ENCODE data around the gene ADAMTS10.

The ADAMTS10 gene

DNA sequence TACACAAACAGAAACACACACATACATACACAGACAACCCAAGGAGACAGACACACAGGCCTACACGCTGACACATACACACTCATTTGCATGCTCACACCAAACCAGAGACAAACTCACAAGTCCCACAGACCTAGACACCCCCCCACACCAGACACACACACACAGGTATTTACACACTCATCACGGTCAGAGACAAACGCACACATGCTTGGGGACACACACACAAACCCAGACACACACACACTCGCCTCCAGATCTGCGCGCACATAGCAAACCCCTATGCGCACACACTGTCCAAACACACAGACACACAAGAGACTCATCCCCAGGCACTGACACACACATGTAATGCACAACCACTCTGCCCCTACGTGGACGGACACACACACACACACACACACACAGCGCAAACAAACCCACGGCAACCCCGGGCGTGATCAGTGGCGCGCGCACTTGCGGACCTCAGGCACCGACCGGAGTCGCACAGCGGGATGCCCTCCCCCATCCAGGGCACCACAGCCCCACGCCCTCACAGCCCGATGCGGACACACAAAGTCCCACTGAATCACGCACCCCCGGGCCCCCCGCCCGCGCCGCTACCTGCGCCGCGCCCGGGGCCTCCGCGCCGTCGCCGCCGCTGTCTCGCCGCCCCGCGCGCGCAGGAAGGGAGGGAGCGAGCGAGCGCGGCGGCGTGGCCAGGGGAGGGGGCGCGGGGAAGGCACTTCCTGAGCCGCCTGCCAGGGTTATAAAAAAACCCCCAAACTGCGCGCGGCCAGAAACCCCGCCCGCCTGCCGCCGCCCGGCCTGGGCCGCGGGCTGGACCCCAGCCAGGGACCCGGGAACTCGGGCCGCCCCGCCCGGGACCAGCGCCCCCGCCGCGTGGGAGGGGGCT lies at the start of gene ADAMTS10:
TSS of gene ADAMTS10 (minus strand) at position 675 of the 895 bp plus-strand sequence. CDS start 5,005 bp downstream, outside the sequence.
- Histone ChIP-seq H3K4me1 (ENCODE audit: control insufficient read depth, low read depth, low read length) (peaks cover 13% of the 10 kb centered on the region), H3K9me3 (ENCODE audit: control insufficient read depth, low read depth, low read length) (no peaks in the 10 kb centered on the region), H3K27me3 (ENCODE audit: control insufficient read depth, insufficient read depth, low read length) (no peaks in the 10 kb centered on the region), H3K9ac (ENCODE audit: low read length) (peak within 1 kb of the TSS; percentile 67), H3K27ac (ENCODE audit: low read length) (peak within 1 kb of the TSS; percentile 79), H3K4me3 (ENCODE audit: low read length) (peak within 1 kb of the TSS; percentile 85), H3K36me3 (ENCODE audit: control insufficient read depth, low read depth, low read length) (no peaks in the 10 kb centered on the region)

DNA sequence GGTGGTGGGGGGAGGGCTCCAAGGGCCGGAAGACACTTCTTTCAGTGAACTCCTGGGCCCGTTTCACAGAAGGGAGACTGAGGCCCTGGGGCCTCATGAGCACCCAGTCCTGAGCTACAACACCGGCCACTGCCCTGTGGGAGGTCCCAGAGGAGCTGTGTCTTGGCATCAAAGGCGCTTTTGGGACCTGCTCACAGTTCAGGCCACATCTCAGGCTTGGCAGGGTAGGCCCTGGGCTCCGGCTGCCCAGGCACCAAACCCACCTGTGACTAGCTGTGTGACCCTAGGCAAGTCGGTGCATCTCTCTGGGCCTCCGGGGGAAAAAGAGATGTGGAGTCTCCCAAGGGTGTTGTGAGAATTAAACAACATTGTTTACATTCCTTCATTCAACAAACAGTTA lies 49.4 kb upstream of the ADAMTS10 start:
- no peaks in the 10 kb centered on the region for H3K9me3 ChIP-seq (ENCODE audit: control insufficient read depth, low read depth, low read length)

DNA sequence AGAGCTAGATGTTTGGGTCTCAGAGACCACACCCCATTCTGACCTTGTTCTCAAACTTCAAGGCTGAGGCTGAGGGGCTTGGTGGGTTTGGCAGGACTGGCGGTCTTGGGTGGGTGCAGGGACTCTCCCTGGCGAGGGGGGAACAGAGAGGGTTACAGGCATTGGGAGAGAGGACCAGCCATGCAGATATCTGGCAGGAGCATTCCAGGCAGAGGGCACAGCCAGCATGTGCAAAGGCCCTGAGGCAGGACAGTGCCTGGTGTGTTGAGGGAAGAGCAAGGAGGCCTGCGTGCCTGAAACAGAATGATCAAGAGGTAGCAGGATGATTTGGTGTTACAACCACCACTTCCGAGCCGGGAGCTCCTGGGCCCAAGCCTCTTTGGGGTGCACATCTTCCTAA lies 47.4 kb upstream of the ADAMTS10 start:
- no peaks in the 10 kb centered on the region for H3K27me3 ChIP-seq (ENCODE audit: control insufficient read depth, insufficient read depth, low read length)
- H3K4me3 ChIP-seq (ENCODE audit: low read length) = no peak overlapping the region
- H3K36me3 ChIP-seq (ENCODE audit: control insufficient read depth, low read depth, low read length) = no peaks in the 10 kb centered on the region
- no peak overlapping the region for H3K9ac ChIP-seq (ENCODE audit: low read length)
- H3K27ac ChIP-seq (ENCODE audit: low read length) = no peak overlapping the region
- no peaks in the 10 kb centered on the region for H3K4me1 ChIP-seq (ENCODE audit: control insufficient read depth, low read depth, low read length)
- H3K9me3 ChIP-seq (ENCODE audit: control insufficient read depth, low read depth, low read length) = no peaks in the 10 kb centered on the region

More for the DNA sequence above, 49.4 kb upstream of the ADAMTS10 start:
- Histone ChIP-seq H3K4me3 (ENCODE audit: low read length) (no peak overlapping the region), H3K36me3 (ENCODE audit: control insufficient read depth, low read depth, low read length) (no peaks in the 10 kb centered on the region), H3K9ac (ENCODE audit: low read length) (no peak overlapping the region), H3K27me3 (ENCODE audit: control insufficient read depth, insufficient read depth, low read length) (no peaks in the 10 kb centered on the region), H3K4me1 (ENCODE audit: control insufficient read depth, low read depth, low read length) (no peaks in the 10 kb centered on the region), H3K27ac (ENCODE audit: low read length) (no peak overlapping the region)

DNA sequence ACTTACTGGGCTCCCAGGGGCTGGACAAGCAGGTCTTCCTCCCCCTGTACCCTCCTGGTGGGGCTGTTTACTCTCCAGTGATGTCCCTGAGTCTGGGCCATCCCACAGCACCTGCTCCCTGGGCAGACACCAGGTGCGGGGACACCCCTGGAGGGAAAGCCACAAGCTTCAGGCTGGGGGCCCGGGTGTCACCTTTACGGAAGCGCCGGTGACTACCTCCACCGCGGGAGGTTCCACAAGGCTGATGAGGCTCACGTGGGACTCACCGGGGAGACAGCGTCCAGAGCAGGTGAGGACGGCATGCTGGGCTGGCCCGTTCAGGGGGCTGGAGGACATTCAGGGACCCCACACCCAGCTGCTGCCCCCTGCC lies 44.8 kb upstream of the ADAMTS10 start:
- no peaks in the 10 kb centered on the region for H3K4me1 ChIP-seq (ENCODE audit: control insufficient read depth, low read depth, low read length)
- no peak overlapping the region for H3K4me3 ChIP-seq (ENCODE audit: low read length)
- no peak overlapping the region for H3K9ac ChIP-seq (ENCODE audit: low read length)
- H3K27ac ChIP-seq (ENCODE audit: low read length) = no peak overlapping the region
- H3K36me3 ChIP-seq (ENCODE audit: control insufficient read depth, low read depth, low read length) = no peaks in the 10 kb centered on the region
- no peaks in the 10 kb centered on the region for H3K9me3 ChIP-seq (ENCODE audit: control insufficient read depth, low read depth, low read length)
- no peaks in the 10 kb centered on the region for H3K27me3 ChIP-seq (ENCODE audit: control insufficient read depth, insufficient read depth, low read length)

DNA sequence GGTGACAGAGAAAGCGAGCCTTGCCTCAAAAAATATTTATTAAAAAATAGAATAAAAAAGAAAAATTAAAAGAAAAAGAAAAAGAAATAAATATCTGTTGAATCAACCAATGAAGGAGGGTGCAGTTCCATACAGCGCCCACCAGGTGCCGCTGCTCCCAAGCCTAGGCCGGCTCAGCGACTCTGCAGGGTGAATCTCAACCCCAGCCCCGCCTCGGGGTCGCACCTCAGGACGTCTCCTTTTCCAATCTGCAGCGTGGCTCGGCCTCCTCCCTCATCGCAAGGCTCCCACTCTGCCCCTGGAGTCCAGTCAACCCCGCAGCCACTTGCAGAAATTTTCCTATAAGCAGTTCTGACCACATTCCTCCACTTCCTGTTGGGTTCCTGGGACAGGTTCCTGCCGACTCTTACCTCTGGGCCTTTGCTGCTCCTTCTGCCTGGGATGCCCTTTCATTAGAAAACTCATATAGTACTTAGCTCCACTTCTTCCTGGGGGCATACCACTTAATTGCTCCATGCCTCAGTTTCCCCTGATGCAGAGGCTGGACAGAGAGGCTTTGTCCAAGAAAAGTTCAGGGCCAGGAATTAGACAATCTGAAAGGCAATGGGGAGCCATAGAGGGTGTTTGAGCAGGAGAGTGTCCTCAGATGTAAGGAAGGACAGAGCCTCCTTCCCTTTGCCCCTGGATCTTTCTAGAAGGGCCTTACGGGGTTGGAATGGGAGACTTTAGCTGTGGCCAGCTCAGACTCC lies 44.2 kb upstream of the ADAMTS10 start:
- H3K27me3 ChIP-seq (ENCODE audit: control insufficient read depth, insufficient read depth, low read length) = no peaks in the 10 kb centered on the region
- H3K9me3 ChIP-seq (ENCODE audit: control insufficient read depth, low read depth, low read length) = no peaks in the 10 kb centered on the region
- H3K9ac ChIP-seq (ENCODE audit: low read length) = no peak overlapping the region
- H3K4me3 ChIP-seq (ENCODE audit: low read length) = no peak overlapping the region
- no peaks in the 10 kb centered on the region for H3K36me3 ChIP-seq (ENCODE audit: control insufficient read depth, low read depth, low read length)
- no peaks in the 10 kb centered on the region for H3K4me1 ChIP-seq (ENCODE audit: control insufficient read depth, low read depth, low read length)
- no peak overlapping the region for H3K27ac ChIP-seq (ENCODE audit: low read length)

DNA sequence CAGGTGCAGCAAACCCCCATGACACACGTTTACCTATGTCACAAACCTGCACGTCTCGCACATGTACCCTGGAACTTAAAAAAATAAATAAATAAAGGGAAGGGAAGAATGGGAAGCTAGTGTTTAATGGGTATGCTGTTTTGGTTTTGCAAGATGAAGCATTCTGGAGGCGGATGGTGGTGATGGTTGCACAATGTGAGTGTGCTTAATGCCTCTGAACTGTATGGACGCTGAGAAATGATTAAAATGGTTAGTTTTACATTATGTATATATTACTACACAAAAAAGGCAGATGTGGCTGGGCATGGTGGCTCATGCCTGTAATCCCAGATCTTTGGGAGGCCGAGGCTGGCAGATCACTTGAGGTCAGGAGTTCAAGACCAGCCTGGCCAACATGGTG lies 37.7 kb upstream of the ADAMTS10 start:
- no peak overlapping the region for H3K27ac ChIP-seq (ENCODE audit: low read length)
- no peaks in the 10 kb centered on the region for H3K4me1 ChIP-seq (ENCODE audit: control insufficient read depth, low read depth, low read length)
- H3K9ac ChIP-seq (ENCODE audit: low read length) = no peak overlapping the region
- H3K4me3 ChIP-seq (ENCODE audit: low read length) = no peak overlapping the region
- no peaks in the 10 kb centered on the region for H3K36me3 ChIP-seq (ENCODE audit: control insufficient read depth, low read depth, low read length)
- no peaks in the 10 kb centered on the region for H3K27me3 ChIP-seq (ENCODE audit: control insufficient read depth, insufficient read depth, low read length)
- H3K9me3 ChIP-seq (ENCODE audit: control insufficient read depth, low read depth, low read length) = no peaks in the 10 kb centered on the region

DNA sequence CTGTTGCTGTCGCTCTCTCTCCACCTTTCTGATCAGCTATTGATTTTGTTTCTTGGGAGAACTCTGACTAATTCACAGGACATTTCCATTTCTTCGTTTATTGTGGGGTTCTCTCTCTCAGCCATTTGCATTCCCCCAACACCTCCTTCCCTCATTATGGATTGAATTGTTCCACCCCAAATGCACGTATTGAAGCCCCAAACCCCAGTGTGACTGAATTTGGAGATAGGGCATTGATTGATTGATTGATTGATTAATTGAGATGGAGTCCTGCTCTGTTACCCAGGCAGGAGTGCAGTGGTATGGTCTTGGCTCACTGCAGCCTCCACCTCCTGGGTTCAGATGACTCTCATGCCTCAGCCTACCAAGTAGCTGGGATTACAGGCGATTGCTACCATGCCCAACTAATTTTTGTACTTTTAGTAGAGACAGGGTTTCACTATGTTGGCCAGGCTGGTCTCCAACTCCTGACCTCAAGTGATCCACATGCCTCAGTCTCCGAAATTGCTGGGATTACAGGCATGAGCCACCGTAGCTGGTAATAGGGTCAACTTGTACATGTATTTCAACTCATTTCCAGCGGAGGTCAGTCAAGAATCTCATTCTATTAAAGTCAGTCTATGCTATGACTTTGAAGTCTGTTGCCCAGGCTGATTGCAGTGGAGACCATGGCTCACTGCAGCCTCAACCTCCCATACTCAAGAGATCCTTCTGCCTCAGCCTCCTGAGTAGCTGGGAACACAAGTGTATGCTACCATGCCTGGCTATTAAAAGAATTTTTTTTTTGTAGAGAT lies 33.5 kb upstream of the ADAMTS10 start:
- Histone ChIP-seq H3K4me1 (ENCODE audit: control insufficient read depth, low read depth, low read length) (no peaks in the 10 kb centered on the region), H3K4me3 (ENCODE audit: low read length) (no peak overlapping the region), H3K27me3 (ENCODE audit: control insufficient read depth, insufficient read depth, low read length) (peaks cover 15% of the 10 kb centered on the region), H3K9me3 (ENCODE audit: control insufficient read depth, low read depth, low read length) (no peaks in the 10 kb centered on the region), H3K36me3 (ENCODE audit: control insufficient read depth, low read depth, low read length) (no peaks in the 10 kb centered on the region), H3K27ac (ENCODE audit: low read length) (no peak overlapping the region), H3K9ac (ENCODE audit: low read length) (no peak overlapping the region)

DNA sequence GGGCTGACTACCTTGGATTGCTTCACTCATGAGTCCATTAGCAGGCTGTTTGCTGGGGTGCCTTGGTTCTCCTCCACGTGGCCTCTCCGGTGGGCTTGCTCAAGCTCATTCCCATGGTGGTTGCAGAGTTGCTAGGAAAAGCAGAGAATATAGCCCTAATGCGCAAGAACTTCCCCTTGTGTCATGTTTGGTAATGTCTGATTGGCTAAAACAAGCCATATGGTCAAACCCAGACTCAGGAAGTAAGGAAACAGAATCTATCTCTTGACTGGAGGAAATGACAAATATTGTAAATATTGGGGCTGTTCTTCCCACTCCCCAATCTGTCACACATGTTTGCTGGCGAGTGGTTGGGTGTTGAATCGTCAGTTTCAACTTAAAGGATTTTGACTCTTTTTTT lies 32.0 kb upstream of the ADAMTS10 start:
- peaks cover 23% of the 10 kb centered on the region for H3K27me3 ChIP-seq (ENCODE audit: control insufficient read depth, insufficient read depth, low read length)
- no peaks in the 10 kb centered on the region for H3K4me1 ChIP-seq (ENCODE audit: control insufficient read depth, low read depth, low read length)
- H3K36me3 ChIP-seq (ENCODE audit: control insufficient read depth, low read depth, low read length) = no peaks in the 10 kb centered on the region
- H3K27ac ChIP-seq (ENCODE audit: low read length) = no peak overlapping the region
- no peak overlapping the region for H3K9ac ChIP-seq (ENCODE audit: low read length)
- H3K9me3 ChIP-seq (ENCODE audit: control insufficient read depth, low read depth, low read length) = no peaks in the 10 kb centered on the region
- H3K4me3 ChIP-seq (ENCODE audit: low read length) = no peak overlapping the region

DNA sequence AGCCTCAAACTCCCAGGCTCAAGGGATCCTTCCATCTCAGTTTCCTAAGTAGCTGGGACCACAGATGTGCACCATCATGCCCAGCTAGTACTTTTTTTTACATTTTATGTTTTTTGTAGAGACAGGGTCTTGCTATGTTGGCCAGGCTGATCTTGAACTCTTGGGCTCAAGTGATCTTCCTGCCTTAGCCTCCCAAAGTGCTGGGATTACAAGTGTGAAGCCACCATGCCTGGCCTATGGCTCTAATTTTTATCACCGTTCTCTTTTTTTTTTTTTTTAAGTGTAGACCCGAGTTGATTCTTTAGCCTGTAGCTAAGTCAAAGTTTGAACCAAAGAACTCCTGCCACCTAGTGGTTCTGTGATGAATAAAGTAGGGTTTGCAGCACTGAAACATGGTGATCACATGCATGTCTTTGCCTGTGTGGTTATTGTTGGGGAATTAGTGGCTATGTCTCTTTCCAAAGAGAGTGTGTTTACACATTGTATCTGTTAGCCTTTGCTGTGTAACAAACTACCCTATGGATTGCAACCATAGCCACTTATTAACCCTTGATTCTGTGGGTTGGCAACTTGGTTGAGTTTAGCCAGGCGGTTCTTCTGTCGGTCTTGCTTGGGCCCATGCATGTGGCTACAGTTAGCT lies 31.5 kb upstream of the ADAMTS10 start:
- H3K27ac ChIP-seq (ENCODE audit: low read length) = no peak overlapping the region
- H3K4me1 ChIP-seq (ENCODE audit: control insufficient read depth, low read depth, low read length) = no peaks in the 10 kb centered on the region
- no peaks in the 10 kb centered on the region for H3K9me3 ChIP-seq (ENCODE audit: control insufficient read depth, low read depth, low read length)
- no peak overlapping the region for H3K4me3 ChIP-seq (ENCODE audit: low read length)
- peaks cover 23% of the 10 kb centered on the region for H3K27me3 ChIP-seq (ENCODE audit: control insufficient read depth, insufficient read depth, low read length)
- H3K36me3 ChIP-seq (ENCODE audit: control insufficient read depth, low read depth, low read length) = no peaks in the 10 kb centered on the region
- H3K9ac ChIP-seq (ENCODE audit: low read length) = no peak overlapping the region

DNA sequence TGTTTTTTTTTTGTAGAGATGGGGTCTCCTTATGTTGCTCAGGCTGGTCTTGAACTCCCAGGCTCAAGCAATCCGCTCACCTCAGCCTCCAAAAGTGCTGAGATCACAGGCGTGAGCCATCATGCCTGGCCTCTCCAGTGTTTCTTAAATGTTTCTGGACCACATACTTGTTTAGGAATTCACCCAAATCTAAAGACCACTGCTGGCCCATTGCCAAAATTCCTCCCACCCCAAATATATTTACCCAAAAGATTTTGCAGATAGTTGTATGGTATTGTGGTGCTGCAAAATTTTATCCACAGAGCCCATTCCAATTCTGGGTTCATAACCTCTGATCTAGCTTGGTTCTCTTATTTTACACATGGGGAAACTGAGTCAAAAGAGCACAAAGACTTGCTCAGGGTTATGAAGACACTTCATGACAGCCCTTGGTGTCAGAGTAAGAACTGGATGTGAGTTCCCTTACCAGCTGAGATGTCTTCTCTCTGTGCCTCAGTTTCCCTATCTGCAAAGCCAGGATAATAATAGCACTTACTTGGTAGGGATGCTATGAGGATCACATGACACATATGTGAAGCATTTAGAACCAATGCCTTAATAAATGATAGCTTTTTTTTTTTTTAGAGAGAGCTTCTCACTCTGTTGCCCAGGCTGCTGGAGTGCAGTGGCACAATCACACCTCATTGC lies 30.8 kb upstream of the ADAMTS10 start:
- Histone ChIP-seq H3K27ac (ENCODE audit: low read length) (no peak overlapping the region), H3K27me3 (ENCODE audit: control insufficient read depth, insufficient read depth, low read length) (peaks cover 23% of the 10 kb centered on the region), H3K9me3 (ENCODE audit: control insufficient read depth, low read depth, low read length) (no peaks in the 10 kb centered on the region), H3K36me3 (ENCODE audit: control insufficient read depth, low read depth, low read length) (no peaks in the 10 kb centered on the region), H3K4me1 (ENCODE audit: control insufficient read depth, low read depth, low read length) (no peaks in the 10 kb centered on the region), H3K4me3 (ENCODE audit: low read length) (no peak overlapping the region), H3K9ac (ENCODE audit: low read length) (no peak overlapping the region)

All from iPS-18a (cell line).